ENCODE measurements around the gene MAP1B.

The MAP1B gene

GRCh38 chr5:72145348-72145747, 38.1 kb downstream of the MAP1B start:
- H3K4me3 ChIP-seq (replicated peaks; ENCODE audit: low read depth, low read length): no peak overlapping the region
- TF ChIP-seq CTCF (IDR thresholded peaks at IDR 0.05; ENCODE audit: low read depth, low read length, missing control alignments): no peak
- DNase-seq (ENCODE audit: extremely low read depth, low read depth): no peak

- no peak overlapping the region for H3K4me3 ChIP-seq (replicated peaks; ENCODE audit: low read depth, low read length)
- no peak for TF ChIP-seq CTCF (IDR thresholded peaks at IDR 0.05; ENCODE audit: low read depth, low read length, missing control alignments)
- no peak for DNase-seq (ENCODE audit: extremely low read depth, low read depth)
Measured at GRCh38 chr5:72146056-72146455, 38.8 kb downstream of the MAP1B start.

- H3K4me3 ChIP-seq (replicated peaks; ENCODE audit: low read depth, low read length): no peak overlapping the region
- no peak for DNase-seq (ENCODE audit: extremely low read depth, low read depth)
- no peak for TF ChIP-seq CTCF (IDR thresholded peaks at IDR 0.05; ENCODE audit: low read depth, low read length, missing control alignments)
Measured at GRCh38 chr5:72147569-72147968, 40.3 kb downstream of the MAP1B start.

- TF ChIP-seq CTCF (IDR thresholded peaks at IDR 0.05; ENCODE audit: low read depth, low read length, missing control alignments): no peak
- DNase-seq (ENCODE audit: extremely low read depth, low read depth): no peak
- no peak overlapping the region for H3K4me3 ChIP-seq (replicated peaks; ENCODE audit: low read depth, low read length)
Measured at GRCh38 chr5:72149742-72150141, 42.5 kb downstream of the MAP1B start.

- TF ChIP-seq CTCF (IDR thresholded peaks at IDR 0.05; ENCODE audit: low read depth, low read length, missing control alignments): no peak
- H3K4me3 ChIP-seq (replicated peaks; ENCODE audit: low read depth, low read length): no peak overlapping the region
- no peak for DNase-seq (ENCODE audit: extremely low read depth, low read depth)
Measured at GRCh38 chr5:72151169-72151568, 43.9 kb downstream of the MAP1B start.

GRCh38 chr5:72151646-72152045, 44.4 kb downstream of the MAP1B start:
- TF ChIP-seq CTCF (IDR thresholded peaks at IDR 0.05; ENCODE audit: low read depth, low read length, missing control alignments): no peak

GRCh38 chr5:72152545-72152944, 45.3 kb downstream of the MAP1B start:
- no peak for DNase-seq (ENCODE audit: extremely low read depth, low read depth)
- TF ChIP-seq CTCF (IDR thresholded peaks at IDR 0.05; ENCODE audit: low read depth, low read length, missing control alignments): no peak

More at GRCh38 chr5:72151646-72152045, 44.4 kb downstream of the MAP1B start:
- H3K4me3 ChIP-seq (replicated peaks; ENCODE audit: low read depth, low read length): no peak overlapping the region
- DNase-seq (ENCODE audit: extremely low read depth, low read depth): no peak

More at GRCh38 chr5:72152545-72152944, 45.3 kb downstream of the MAP1B start:
- no peak overlapping the region for H3K4me3 ChIP-seq (replicated peaks; ENCODE audit: low read depth, low read length)
